HepG2 (cell line): ENCODE results near the gene DCC. TPM values are rescaled to one million over a fixed set of nuclear protein-coding genes. Genes with fewer than 3 reads are reported as not detected.

Experiments
- ATAC-seq: fragments of 200-7000 bp; cut with Tn5 transposase; 3 replicates; pipeline ENCODE4 v1.9.1; 2020; ENCODE audit warnings: mild to moderate bottlenecking, moderate library complexity
- BruUV-seq: library from RNA; stranded (reverse); fragments of 400-500 nt; replicated peaks from 2 replicates; lab custom pipeline; 2021; lab: Mats Ljungman, UMichigan
- CTCF ChIA-PET: fragments of 300-600 bp; formaldehyde crosslinking; extraction: SDS; loops from one replicate; lab custom pipeline; 2021; ENCODE audit warnings: low total read pairs, inconsistent platforms, low intra/inter-chr PET ratio; lab: Yijun Ruan, JAX
- POLR2A ChIA-PET: fragments of 350-600 bp; sonication (Branson Sonifier 250); formaldehyde crosslinking; loops from one replicate; lab custom pipeline; 2020; ENCODE audit warnings: antibody characterized with exemption, inconsistent platforms; lab: Yijun Ruan, JAX
- DNase-seq: peaks from one replicate; pipeline ENCODE4 v3.0.0-alpha.2; 2015; ENCODE audit warnings: low spot score
- FAIRE-seq: peaks from 3 replicates; lab custom pipeline; 2011; peaks lifted over from hg19 to GRCh38; lab: Jason Lieb, UNC
- H2AFZ ChIP-seq: one replicate; pipeline ENCODE4 v1.6.1; 2011; ENCODE audit warnings: low read length, inconsistent platforms
- H3K27ac ChIP-seq: fragments of 300-600 bp; 3 replicates; pipeline ENCODE4 v1.8.0; 2011; ENCODE audit warnings: mixed run types, mild to moderate bottlenecking, mixed read lengths, low read length, inconsistent platforms; ENCODE audit not compliant: insufficient read depth; ENCODE audit errors: extremely low read length
- H3K27me3 ChIP-seq, 2 experiments: fragments of 200-600 bp in 1 of 2; 2 replicates in 1 of 2; 3 replicates in 1 of 2; pipeline versions ENCODE4 v1.6.0 to v1.8.0; 2011; ENCODE audit warnings: low read length in 2 of 2, mild to moderate bottlenecking in 2 of 2, moderate library complexity in 2 of 2, inconsistent platforms in 1 of 2; ENCODE audit not compliant: insufficient read depth in 2 of 2, control insufficient read depth in 1 of 2
- H3K36me3 ChIP-seq, 2 experiments: fragments of 200-600 bp in 1 of 2; replicated peaks in 1 of 2; 2 replicates in 1 of 2; 3 replicates in 1 of 2; pipeline versions ENCODE4 v1.5.1 to v1.8.0; 2011; ENCODE audit warnings: low read length in 2 of 2, inconsistent platforms in 1 of 2; ENCODE audit not compliant: insufficient read depth in 2 of 2, control insufficient read depth in 1 of 2
- H3K4me1 ChIP-seq: 2 replicates; pipeline ENCODE4 v1.5.1; 2012; ENCODE audit warnings: low read length, inconsistent platforms; ENCODE audit not compliant: insufficient read depth
- H3K4me2 ChIP-seq: 2 replicates; pipeline ENCODE4 v1.6.0; 2011; ENCODE audit warnings: low read depth, low read length, inconsistent platforms
- H3K4me3 ChIP-seq, 3 experiments: fragments of 200-600 bp in 1 of 3; sonication (generic), shearing (Covaris generic) in 1 of 3; replicated peaks in 1 of 3; 2 replicates each; pipeline ENCODE4 v1.5.1; 2011 to 2016; ENCODE audit warnings: low read length in 3 of 3, inconsistent platforms in 2 of 3, low read depth in 2 of 3, mild to moderate bottlenecking in 2 of 3, control low read depth in 1 of 3, mixed read lengths in 1 of 3; ENCODE audit not compliant: insufficient read depth in 1 of 3
- H3K79me2 ChIP-seq: one replicate; pipeline ENCODE4 v1.6.1; 2011; ENCODE audit warnings: low read length, inconsistent platforms; ENCODE audit not compliant: insufficient read depth
- H3K9ac ChIP-seq: 2 replicates; pipeline ENCODE4 v1.6.0; 2011; ENCODE audit warnings: mild to moderate bottlenecking, low read depth, low read length, inconsistent platforms; ENCODE audit not compliant: insufficient read depth
- H3K9me3 ChIP-seq: 2 replicates; pipeline ENCODE4 v1.5.1; 2012; ENCODE audit warnings: mild to moderate bottlenecking, low read length
- H4K20me1 ChIP-seq: 2 replicates; pipeline ENCODE4 v1.6.0; 2011; ENCODE audit warnings: inconsistent platforms, mild to moderate bottlenecking, low read length, moderate library complexity; ENCODE audit not compliant: insufficient read depth
- AGO1 ChIP-seq: fragments of 200-400 bp; formaldehyde crosslinking; IDR thresholded peaks from 2 replicates; pipeline ENCODE4 v1.6.1; 2017; ENCODE audit warnings: mild to moderate bottlenecking, low read depth, low read length, moderate library complexity; ENCODE audit not compliant: poor library complexity, severe bottlenecking
- CBX5 ChIP-seq: sonication (generic); formaldehyde crosslinking; IDR thresholded peaks from 2 replicates; pipeline ENCODE4 v1.4.0; 2020; ENCODE audit warnings: missing genetic modification reagents, borderline replicate concordance
- CENPT ChIP-seq: sonication (generic); formaldehyde crosslinking; IDR thresholded peaks from 2 replicates; pipeline ENCODE4 v1.8.0; 2022; ENCODE audit warnings: low read depth, mild to moderate bottlenecking, moderate library complexity, missing genetic modification reagents
- CHCHD3 ChIP-seq: sonication (generic); formaldehyde crosslinking; IDR thresholded peaks from 2 replicates; pipeline ENCODE4 v1.8.0; 2022; ENCODE audit warnings: mild to moderate bottlenecking, missing genetic modification reagents, moderate library complexity
- EHMT2 ChIP-seq: fragments of 200-600 bp; sonication (generic); IDR thresholded peaks from 2 replicates; pipeline ENCODE4 v1.7.0; 2017; ENCODE audit warnings: antibody characterized with exemption, low read depth, low read length, borderline replicate concordance
- NCOA5 ChIP-seq: sonication (generic); formaldehyde crosslinking; IDR thresholded peaks from 2 replicates; pipeline ENCODE4 v1.4.0; 2020; ENCODE audit warnings: missing genetic modification reagents
- TAF1 ChIP-seq: sonication (generic); formaldehyde crosslinking; IDR thresholded peaks from 2 replicates; pipeline ENCODE4 v1.4.0; 2020; ENCODE audit warnings: missing genetic modification reagents
- TCF7 ChIP-seq: sonication (generic); IDR thresholded peaks from 2 replicates; pipeline ENCODE4 v1.6.1; 2016; ENCODE audit warnings: antibody characterized with exemption, low read depth
- ZC3H13 ChIP-seq: sonication (generic); formaldehyde crosslinking; IDR thresholded peaks from 2 replicates; pipeline ENCODE4 v1.8.1; 2023; ENCODE audit warnings: mild to moderate bottlenecking, missing genetic modification reagents, moderate library complexity
- ZNF253 ChIP-seq: sonication (generic); formaldehyde crosslinking; IDR thresholded peaks from 2 replicates; pipeline ENCODE4 v1.8.0; 2022; ENCODE audit warnings: mild to moderate bottlenecking, missing genetic modification reagents, borderline replicate concordance
- ZNF569 ChIP-seq: sonication (generic); formaldehyde crosslinking; IDR thresholded peaks from 2 replicates; pipeline ENCODE4 v1.5.0; 2020; ENCODE audit warnings: mild to moderate bottlenecking, missing genetic modification reagents, moderate library complexity, borderline replicate concordance
- ZSCAN9 ChIP-seq: IDR thresholded peaks from 2 replicates; pipeline ENCODE4 v1.6.1; 2016; ENCODE audit warnings: borderline replicate concordance
- WGBS: methylation state at CpG from one replicate; pipeline ENCODE4 v1.1.6; 2017; ENCODE audit warnings: low lambda C conversion rate; 5-methylcytosine and 5-hydroxymethylcytosine counted together
- in situ Hi-C: cut with HindIII; loops from 2 replicates; pipeline ENCODE4 v1.10.0; 2017; ENCODE audit warnings: low pct_unique_long_range_greater_than_20kb; ENCODE audit not compliant: extremely low pct_ligation_motif_present
- intact Hi-C: fragments of 100-400 bp; cut with micrococcal nuclease; formaldehyde crosslinking; loops from one replicate; pipeline ENCODE4 v1.10.0; 2022; ENCODE audit not compliant: unreplicated experiment
- polyA plus RNA-seq, 8 experiments: library from polyadenylated mRNA; depleted of rRNA in 3 of 8; stranded (reverse) in 7 of 8; unstranded in 1 of 8; fragments of >200 nt; fragmentation: Illumina TruSeq in 4 of 8; extraction: Trizol in 4 of 8; gene quantifications; 2 replicates each; pipeline versions ENCODE4 v1.2.1 to v1.2.3, GENCODE V29; 2011 to 2016; ENCODE audit warnings: low read depth in 4 of 8, missing spikeins in 1 of 8, mixed read lengths in 1 of 8; ENCODE audit not compliant: insufficient read depth in 1 of 8
- total RNA-seq, 5 experiments: library from RNA; depleted of rRNA; stranded (reverse); fragments of >200 nt; fragmentation: Illumina TruSeq; extraction: Trizol; gene quantifications; 2 replicates each; pipeline ENCODE4 v1.2.3, GENCODE V29; 2016; ENCODE audit warnings: low read depth in 1 of 5
- TF ChIP-seq, protein P1 (sequence below): sonication (generic); formaldehyde crosslinking; conservative IDR thresholded peaks from 2 replicates; pipeline ENCODE4 v1.4.0; 2020; ENCODE audit warnings: missing genetic modification reagents
- TF ChIP-seq, protein P2 (sequence below): sonication (generic); formaldehyde crosslinking; IDR thresholded peaks from 2 replicates; pipeline ENCODE4 v1.5.0; 2020; ENCODE audit warnings: missing genetic modification reagents, mild to moderate bottlenecking, borderline replicate concordance
- TF ChIP-seq, protein P3 (sequence below): IDR thresholded peaks from 2 replicates; pipeline ENCODE4 v1.4.0; 2020; ENCODE audit warnings: mild to moderate bottlenecking, missing genetic modification reagents
- TF ChIP-seq, protein P4 (sequence below): sonication (generic); formaldehyde crosslinking; IDR thresholded peaks from 2 replicates; pipeline ENCODE4 v1.8.1; 2023; ENCODE audit warnings: mild to moderate bottlenecking, missing genetic modification reagents

Gene DCC
- total and polyA plus RNA-seq, 2 of the 13 experiments (the other 11 are each of a cell fraction or from before 2014, with no cell fraction given), result not detected

DNA sequence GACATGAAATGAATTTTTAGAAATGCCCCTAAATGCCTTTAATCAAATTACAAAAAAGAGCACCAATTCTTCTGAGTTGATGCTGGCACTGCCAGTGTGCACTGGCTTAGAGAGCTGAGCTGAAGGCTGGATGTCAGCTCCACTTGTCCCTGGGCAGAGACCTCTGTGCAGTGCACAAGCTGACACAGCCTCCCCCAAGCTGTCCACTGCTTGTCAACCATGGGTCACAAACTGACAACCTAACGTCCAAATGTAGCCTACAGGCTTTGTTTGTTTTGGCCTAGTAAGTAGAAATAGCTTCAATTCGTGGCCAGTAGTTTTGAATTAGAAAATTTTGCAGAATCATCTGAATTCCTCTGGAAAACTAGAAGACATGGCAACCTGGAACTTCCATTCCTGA, 605.6 kb downstream of the DCC start (continued):
- TF ChIP-seq, protein P1, sequence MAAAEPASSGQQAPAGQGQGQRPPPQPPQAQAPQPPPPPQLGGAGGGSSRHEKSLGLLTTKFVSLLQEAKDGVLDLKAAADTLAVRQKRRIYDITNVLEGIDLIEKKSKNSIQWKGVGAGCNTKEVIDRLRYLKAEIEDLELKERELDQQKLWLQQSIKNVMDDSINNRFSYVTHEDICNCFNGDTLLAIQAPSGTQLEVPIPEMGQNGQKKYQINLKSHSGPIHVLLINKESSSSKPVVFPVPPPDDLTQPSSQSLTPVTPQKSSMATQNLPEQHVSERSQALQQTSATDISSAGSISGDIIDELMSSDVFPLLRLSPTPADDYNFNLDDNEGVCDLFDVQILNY (CRISPR knock-in tag), result no peak
- TF ChIP-seq ZNF569 (CRISPR knock-in tag), result no peak
- no peak for TF ChIP-seq ZNF253 (CRISPR knock-in tag)
- no peak for TF ChIP-seq ZC3H13 (CRISPR knock-in tag)
- no peak for TF ChIP-seq ZSCAN9 (CRISPR knock-in tag)
- TF ChIP-seq, protein P2, sequence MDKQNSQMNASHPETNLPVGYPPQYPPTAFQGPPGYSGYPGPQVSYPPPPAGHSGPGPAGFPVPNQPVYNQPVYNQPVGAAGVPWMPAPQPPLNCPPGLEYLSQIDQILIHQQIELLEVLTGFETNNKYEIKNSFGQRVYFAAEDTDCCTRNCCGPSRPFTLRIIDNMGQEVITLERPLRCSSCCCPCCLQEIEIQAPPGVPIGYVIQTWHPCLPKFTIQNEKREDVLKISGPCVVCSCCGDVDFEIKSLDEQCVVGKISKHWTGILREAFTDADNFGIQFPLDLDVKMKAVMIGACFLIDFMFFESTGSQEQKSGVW (CRISPR knock-in tag), result no peak
- no peak for TF ChIP-seq EHMT2

DNA sequence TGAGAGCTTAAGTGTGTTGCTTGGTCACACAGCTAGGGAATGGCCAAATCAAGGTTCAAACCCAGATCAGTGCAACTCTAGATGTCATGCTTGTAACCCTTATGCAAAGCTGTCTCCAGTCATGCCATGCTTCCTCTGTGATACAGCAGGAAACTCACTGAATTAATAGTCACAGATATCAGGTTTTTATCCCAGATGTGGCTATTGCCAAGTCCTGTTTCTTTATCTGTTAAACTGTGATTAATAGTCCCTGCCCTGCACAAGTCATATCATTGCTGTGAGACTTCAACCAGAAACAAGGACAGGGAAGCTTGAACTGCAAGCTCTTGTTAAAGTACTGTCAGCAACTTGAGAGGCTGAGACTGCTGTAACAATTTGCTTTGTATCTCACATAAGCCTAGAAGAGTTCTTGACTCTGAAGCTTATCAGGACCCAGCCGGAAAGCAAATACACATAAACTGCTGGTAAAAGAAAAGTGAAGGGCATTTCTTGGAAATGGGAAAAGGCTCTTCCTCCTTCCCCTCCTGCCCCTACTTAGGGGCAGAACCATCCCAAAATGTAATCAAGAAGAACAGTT, 609.0 kb downstream of the DCC start:
- Histone ChIP-seq H3K27ac (no peak overlapping the region), H3K9ac (no peak overlapping the region), H3K27me3 (no peaks in the 10 kb centered on the region), H2AFZ (no peak overlapping the region), H3K4me3 (no peak overlapping the region), H3K4me1 (no peaks in the 10 kb centered on the region), H4K20me1 (no peaks in the 10 kb centered on the region), H3K36me3 (no peaks in the 10 kb centered on the region), H3K4me2 (no peak overlapping the region), H3K79me2 (no peaks in the 10 kb centered on the region), H3K9me3 (peaks cover 24% of the 10 kb centered on the region; the same call in 1 of the 2 replicates)
- BruUV-seq, result no TSS peak
- FAIRE-seq, result no peak
- POLR2A ChIA-PET, result no interaction called here
- ATAC-seq, result no peak
- WGBS, result 31% methylated on average over 1 of the region's 1 CpG
- DNase-seq, result no peak
- CTCF ChIA-PET, result no interaction called here
- in situ Hi-C loops (no loop called here), intact Hi-C loops (no loop called here)
- TF ChIP-seq CBX5 (CRISPR knock-in tag) (no peak), TCF7 (no peak), TAF1 (CRISPR knock-in tag) (no peak), NCOA5 (CRISPR knock-in tag) (no peak), AGO1 (no peak), CHCHD3 (CRISPR knock-in tag) (no peak), CENPT (no peak)
- TF ChIP-seq, protein P3, sequence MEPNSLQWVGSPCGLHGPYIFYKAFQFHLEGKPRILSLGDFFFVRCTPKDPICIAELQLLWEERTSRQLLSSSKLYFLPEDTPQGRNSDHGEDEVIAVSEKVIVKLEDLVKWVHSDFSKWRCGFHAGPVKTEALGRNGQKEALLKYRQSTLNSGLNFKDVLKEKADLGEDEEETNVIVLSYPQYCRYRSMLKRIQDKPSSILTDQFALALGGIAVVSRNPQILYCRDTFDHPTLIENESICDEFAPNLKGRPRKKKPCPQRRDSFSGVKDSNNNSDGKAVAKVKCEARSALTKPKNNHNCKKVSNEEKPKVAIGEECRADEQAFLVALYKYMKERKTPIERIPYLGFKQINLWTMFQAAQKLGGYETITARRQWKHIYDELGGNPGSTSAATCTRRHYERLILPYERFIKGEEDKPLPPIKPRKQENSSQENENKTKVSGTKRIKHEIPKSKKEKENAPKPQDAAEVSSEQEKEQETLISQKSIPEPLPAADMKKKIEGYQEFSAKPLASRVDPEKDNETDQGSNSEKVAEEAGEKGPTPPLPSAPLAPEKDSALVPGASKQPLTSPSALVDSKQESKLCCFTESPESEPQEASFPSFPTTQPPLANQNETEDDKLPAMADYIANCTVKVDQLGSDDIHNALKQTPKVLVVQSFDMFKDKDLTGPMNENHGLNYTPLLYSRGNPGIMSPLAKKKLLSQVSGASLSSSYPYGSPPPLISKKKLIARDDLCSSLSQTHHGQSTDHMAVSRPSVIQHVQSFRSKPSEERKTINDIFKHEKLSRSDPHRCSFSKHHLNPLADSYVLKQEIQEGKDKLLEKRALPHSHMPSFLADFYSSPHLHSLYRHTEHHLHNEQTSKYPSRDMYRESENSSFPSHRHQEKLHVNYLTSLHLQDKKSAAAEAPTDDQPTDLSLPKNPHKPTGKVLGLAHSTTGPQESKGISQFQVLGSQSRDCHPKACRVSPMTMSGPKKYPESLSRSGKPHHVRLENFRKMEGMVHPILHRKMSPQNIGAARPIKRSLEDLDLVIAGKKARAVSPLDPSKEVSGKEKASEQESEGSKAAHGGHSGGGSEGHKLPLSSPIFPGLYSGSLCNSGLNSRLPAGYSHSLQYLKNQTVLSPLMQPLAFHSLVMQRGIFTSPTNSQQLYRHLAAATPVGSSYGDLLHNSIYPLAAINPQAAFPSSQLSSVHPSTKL (CRISPR knock-in tag), result no peak
- TF ChIP-seq, protein P4, sequence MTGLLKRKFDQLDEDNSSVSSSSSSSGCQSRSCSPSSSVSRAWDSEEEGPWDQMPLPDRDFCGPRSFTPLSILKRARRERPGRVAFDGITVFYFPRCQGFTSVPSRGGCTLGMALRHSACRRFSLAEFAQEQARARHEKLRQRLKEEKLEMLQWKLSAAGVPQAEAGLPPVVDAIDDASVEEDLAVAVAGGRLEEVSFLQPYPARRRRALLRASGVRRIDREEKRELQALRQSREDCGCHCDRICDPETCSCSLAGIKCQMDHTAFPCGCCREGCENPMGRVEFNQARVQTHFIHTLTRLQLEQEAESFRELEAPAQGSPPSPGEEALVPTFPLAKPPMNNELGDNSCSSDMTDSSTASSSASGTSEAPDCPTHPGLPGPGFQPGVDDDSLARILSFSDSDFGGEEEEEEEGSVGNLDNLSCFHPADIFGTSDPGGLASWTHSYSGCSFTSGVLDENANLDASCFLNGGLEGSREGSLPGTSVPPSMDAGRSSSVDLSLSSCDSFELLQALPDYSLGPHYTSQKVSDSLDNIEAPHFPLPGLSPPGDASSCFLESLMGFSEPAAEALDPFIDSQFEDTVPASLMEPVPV (CRISPR knock-in tag), result no peak
